Activated T-helper 1 cell treated with anti-CD3 and anti-CD28 coated beads, Interleukin-2, amount 50 U/mL, for 16 hours (primary cell): ENCODE data around the gene NPY.

Experiments
- DNase-seq, 2 donors: peaks; one replicate each; pipeline ENCODE4 v3.0.0-alpha.2; 2020; ENCODE audit warnings: low read depth in 1 of 2, low spot score in 1 of 2

NPY gene

DNA sequence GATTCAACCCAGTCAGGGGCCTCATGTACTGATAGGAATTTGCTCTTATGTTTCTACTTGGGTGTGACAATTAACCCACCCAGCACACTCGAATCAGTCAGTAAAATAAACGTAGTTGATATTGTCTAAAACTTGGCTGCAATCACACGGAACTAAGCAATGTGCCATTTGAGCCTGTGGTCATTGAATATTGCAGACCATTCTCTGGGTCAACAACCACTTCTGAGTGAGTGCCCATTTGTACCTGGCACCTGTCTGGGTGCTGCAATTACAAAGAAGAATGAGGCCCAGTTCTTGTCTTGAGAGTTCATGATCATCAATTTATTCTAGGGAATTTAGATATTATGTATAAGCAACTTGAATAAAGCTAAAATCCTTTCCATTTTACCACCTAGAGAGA, 29.8 kb downstream of the NPY start:
- DNase-seq = no peak

- no peak for DNase-seq
Measured at GRCh38 chr7:24316340-24316739, 32.4 kb downstream of the NPY start.

GRCh38 chr7:24318326-24318725, 34.3 kb downstream of the NPY start:
- no peak for DNase-seq

GRCh38 chr7:24319209-24319608, 35.2 kb downstream of the NPY start:
- DNase-seq = no peak

DNA sequence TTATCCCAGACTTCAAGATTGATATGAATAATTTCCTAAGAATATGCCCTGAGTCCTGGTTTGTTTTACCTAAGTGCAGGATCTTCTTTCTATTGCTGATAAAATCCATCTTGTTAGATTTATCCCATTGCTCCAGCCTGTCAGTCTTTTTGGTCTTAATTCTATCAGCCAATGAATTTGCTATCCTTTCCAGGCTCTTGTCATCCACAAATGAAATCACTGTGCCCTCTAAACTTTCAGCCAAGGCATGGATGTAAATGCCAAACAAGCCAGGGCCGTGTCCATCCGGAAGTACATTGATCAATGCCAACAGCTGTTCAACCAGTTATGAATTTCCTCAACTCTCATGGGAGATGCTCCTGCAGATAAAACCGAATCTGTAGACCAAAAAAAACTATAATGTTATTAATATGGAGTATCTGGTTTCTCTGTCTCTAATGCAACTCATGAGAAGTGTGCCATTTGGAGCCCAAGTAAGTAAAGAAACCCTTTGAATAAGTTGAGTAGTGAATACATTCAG, 40.0 kb downstream of the NPY start:
- no peak for DNase-seq

DNA sequence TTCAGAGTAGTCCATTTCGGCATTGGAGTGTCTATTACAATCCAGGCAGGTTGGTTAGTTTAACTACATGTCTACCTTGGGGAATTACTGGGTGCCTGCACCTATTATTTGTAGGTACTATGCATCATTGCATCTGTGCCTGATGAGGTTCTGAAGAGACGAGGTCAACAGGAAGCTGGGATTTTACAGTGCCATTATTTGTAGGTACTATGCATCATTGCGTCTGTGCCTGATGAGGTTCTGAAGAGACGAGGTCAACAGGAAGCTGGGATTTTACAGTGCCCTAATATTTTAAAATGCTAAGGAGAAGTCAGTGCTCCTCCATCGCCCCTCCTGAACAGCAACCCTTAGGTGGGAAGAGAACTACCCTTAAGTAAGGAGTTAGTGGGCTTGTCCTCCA, 41.7 kb downstream of the NPY start:
- DNase-seq = no peak

GRCh38 chr7:24328050-24328449, 44.1 kb downstream of the NPY start:
- no peak for DNase-seq

- DNase-seq = no peak
Measured at GRCh38 chr7:24328894-24329293, 44.9 kb downstream of the NPY start.

DNA sequence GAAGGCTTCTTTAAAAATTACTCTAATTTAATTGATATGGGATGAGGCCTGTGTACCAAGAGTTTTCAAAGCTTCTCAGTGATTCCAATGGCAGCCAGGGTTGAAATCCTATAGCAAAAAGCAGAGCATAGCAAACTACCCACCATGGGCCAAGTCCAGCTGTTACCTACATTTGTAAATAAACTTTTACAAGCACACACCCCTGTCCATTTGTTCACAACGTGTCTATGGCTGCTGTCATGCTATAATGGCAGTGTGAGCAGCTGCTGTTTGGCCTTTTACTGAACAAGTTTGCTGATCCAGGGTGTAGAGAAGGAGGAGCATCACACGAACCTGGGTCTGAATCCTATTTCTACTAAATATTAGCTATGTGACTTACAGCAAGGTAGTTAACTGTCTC, 50.0 kb downstream of the NPY start:
- no peak for DNase-seq

DNA sequence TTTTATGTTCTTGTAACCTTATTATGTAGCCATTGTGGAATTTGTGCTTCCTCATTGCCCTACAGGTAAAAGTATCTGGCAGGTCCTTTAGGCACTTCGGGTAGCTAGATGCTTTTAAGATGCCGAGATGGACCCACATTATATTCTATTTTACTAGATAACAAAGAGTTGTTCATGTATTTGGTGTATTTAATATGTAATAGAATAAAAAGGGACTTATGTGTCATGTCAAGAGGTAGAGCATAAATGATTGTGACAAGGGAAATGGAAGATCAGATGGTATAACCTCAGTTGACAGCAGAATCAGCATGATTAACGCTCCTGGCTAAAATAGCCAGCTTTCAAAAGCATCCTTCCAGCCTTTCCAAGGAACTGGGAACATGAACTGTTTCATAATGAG, 50.6 kb downstream of the NPY start:
- no peak for DNase-seq

GRCh38 chr7:24336461-24336860, 52.5 kb downstream of the NPY start:
- no peak for DNase-seq

- no peak for DNase-seq
Measured at GRCh38 chr7:24337180-24337579, 53.2 kb downstream of the NPY start.

DNA sequence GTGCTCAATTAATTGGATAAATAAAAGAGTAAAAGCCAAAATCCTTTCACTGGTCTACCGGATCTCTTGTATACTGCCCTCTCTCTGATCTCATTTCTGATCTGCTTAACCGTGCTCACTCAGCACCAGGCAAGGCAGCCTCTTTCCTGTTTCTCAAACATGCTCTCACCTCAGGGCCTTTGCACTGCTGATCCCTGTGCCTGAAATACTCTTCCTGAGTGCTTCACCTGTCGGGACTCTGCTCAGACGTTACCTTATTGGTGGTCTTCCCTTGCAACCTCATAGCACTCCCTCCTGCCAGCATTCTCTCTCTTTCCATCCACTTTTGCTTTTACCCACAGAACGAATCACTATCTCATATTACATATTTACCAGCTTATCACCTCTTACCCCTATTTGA, 55.6 kb downstream of the NPY start:
- no peak for DNase-seq

GRCh38 chr7:24340727-24341126, 56.7 kb downstream of the NPY start:
- no peak for DNase-seq
